ENCODE results near the gene CGB2.

DNA sequence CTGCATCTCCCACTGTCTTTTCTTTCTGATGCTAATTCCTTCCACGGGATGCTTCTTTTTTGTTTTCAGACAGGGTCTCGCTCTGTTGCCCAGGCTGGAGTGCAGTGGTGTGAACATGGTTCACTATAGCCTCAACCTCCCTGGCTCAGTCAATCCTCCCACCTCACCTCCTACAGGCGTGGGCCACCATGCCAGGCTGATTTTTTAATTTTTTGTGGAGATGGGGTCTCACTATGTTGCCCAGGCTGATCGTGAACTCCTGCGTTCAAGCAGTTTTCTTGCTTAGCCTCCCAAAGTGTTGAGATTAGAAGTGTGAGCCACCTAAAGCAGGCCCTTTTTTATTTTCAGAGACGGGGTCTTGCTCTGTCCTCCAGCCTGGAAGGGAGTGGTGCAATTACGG lies 43.4 kb upstream of the CGB2 start:
- TF ChIP-seq EZH2 (IDR thresholded peaks at IDR 0.05; ENCODE audit: borderline replicate concordance, insufficient read depth, low read depth, low read length, poor library complexity, severe bottlenecking): no peak
- TF ChIP-seq, protein P1, sequence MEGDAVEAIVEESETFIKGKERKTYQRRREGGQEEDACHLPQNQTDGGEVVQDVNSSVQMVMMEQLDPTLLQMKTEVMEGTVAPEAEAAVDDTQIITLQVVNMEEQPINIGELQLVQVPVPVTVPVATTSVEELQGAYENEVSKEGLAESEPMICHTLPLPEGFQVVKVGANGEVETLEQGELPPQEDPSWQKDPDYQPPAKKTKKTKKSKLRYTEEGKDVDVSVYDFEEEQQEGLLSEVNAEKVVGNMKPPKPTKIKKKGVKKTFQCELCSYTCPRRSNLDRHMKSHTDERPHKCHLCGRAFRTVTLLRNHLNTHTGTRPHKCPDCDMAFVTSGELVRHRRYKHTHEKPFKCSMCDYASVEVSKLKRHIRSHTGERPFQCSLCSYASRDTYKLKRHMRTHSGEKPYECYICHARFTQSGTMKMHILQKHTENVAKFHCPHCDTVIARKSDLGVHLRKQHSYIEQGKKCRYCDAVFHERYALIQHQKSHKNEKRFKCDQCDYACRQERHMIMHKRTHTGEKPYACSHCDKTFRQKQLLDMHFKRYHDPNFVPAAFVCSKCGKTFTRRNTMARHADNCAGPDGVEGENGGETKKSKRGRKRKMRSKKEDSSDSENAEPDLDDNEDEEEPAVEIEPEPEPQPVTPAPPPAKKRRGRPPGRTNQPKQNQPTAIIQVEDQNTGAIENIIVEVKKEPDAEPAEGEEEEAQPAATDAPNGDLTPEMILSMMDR (IDR thresholded peaks at IDR 0.05): no peak

Measured in B cell (primary cell).